ENCODE data around the gene OR7A10.
"Not testable (repeated sequence)": the region's sequence is repeated elsewhere in the genome, so short reads cannot be mapped to it uniquely, and the experiment has no call there.

The OR7A10 gene

DNA sequence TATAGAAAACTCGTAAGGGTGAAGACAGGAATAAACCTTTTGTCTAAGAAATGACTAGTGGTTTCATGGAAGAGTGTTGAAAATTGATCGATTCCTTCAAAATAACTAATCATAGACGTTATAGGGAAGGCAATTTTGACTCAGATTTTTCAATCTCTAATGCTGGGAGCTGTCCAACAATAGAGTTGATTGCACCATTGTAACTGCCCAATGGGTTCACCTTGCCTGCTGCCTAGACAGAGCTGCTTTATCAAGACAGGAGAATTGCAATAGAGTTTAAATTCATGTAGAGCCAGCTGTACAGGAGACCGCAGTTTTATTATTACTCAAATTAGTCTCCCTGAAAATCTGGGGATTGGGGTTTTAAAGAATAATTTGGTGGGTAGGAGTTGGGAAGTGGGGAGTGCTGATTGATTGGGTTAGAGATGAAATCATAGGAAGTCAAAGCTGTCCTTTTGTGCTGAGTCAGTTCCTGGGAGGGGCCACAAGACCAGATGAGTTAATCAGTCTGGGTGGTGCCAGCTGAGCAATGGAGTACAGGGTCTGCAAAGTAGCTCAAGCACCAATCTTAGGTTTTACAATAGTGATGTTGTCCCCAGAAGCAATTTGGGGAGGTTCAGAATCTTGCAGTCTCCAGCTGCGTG lies 53.5 kb downstream of the OR7A10 start:
- DNase-seq (ENCODE audit: low read depth in 2 of 2) = no peak

DNA sequence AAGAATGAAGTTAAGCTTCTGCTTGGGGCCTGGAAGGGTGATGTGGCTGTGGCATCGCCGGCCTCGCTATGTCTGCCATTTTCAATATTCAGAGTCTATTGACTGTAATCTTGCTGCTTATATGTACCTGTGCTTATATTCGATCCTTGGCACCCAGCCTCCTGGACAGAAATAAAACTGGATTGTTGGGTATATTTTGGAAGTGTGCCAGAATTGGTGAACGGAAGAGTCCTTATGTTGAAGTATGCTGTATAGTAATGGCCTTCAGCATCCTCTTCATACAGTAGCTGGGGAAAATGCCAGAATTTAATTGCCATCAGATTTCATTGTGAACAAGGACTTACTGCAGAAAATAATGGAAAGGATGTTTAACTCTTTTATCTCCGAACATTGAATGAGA lies 56.5 kb downstream of the OR7A10 start:
- DNase-seq (ENCODE audit: low read depth in 2 of 2) = not testable (repeated sequence)

All from stimulated activated CD8-positive, alpha-beta memory T cell treated with anti-CD3 and anti-CD28 coated beads, Interleukin-15, amount 100 ng/mL, for 4 hours (primary cell).